ENCODE results near the gene DNAJC11. TPM values are rescaled to one million over a fixed set of nuclear protein-coding genes. Genes with fewer than 3 reads are reported as not detected.

Gene DNAJC11
- polyA plus RNA-seq, 1 of the 3 experiments (the other 2 are of a cell fraction), result 38.2 TPM

DNA sequence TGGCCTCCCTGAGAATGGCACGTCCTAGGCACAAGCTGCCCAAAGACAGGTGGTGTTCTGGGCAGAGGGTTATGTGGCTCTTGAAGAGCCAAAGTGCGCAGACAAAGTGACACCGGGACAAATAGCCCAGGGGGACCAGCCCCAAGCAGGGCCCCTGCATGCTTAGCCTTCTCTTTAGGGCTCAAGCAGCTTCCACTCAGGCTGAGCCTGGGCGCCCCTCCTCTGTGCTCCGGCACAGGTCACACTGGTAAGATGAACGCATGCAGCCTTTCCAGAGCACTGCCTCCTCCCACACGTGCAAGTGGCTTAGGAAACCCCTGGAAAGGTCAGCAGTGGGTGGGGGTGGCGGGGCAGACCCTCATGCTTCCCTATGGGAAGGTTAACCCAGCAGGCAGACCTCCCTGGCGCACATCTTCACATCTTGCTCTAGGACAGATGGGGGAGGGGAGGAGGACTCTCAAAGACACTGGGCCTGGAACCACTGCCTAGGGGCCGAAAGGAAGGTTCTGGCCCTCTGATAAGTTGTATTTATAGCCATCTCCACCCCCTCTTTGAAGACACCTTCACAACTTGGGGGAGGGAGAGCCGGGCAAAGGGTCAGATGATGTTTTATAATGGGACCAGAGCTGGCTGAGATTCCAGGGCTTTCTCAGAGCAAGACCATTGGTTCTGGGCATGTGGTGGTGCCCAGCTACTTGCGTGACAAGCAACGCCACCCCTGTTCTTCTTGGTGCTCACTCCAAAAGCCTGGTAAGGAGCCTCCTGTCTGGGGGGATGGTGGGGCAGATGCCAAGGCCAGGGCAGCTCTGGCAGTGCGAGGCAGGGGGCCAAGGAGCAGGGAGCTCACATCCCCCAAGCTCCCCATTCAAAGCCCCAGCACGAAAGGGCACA, 104.5 kb downstream of the DNAJC11 start:
- 80% methylated on average over 7 of the region's 15 CpGs for WGBS (ENCODE audit: low lambda C conversion rate)
- Histone ChIP-seq H3K27ac (ENCODE audit: low read depth in 2 of 2, low read length in 1 of 2) (no peak overlapping the region), H3F3A (replicated peaks; ENCODE audit: insufficient read depth) (no peaks in the 10 kb centered on the region), H3K36me3 (replicated peaks in 1 of 2; ENCODE audit: control insufficient read depth in 1 of 2, insufficient read depth in 2 of 2, low read length in 1 of 2) (peaks cover 4 to 34% of the 10 kb centered on the region in 2 experiments), H3K79me2 (ENCODE audit: insufficient read depth) (peaks cover 59% of the 10 kb centered on the region), H3K9me2 (no peaks in the 10 kb centered on the region), H3K4me1 (ENCODE audit: control insufficient read depth in 1 of 2, insufficient read depth in 2 of 2, low read depth in 1 of 2, low read length in 1 of 2) (peaks cover 0 to 23% of the 10 kb centered on the region in 2 experiments; a peak in 1 of 4 replicates), H4K20me1 (ENCODE audit: insufficient read depth) (peaks cover 24% of the 10 kb centered on the region; the same call in 1 of the 2 replicates), H3K27me3 (ENCODE audit: insufficient read depth) (no peaks in the 10 kb centered on the region), H3K4me2 (no peak overlapping the region), H3K4me3 (ENCODE audit: low read depth in 2 of 2, low read length in 1 of 2) (no peak overlapping the region), H3K9me3 (no peaks in the 10 kb centered on the region), H3K9ac (no peak overlapping the region), H2AFZ (ENCODE audit: low read depth) (no peak overlapping the region)
- CTCF ChIA-PET, result interaction anchor here (0.7 kb wide), 1 partner anchor 16 kb away, joined by 3 read pairs; no protein-coding TSS in a partner anchor
- TF ChIP-seq RXRA (IDR thresholded peaks at IDR 0.05; ENCODE audit: borderline replicate concordance, low read depth) (no peak), FOSL2 (IDR thresholded peaks at IDR 0.05; ENCODE audit: borderline replicate concordance, low read depth) (no peak), GABPA (IDR thresholded peaks at IDR 0.05; ENCODE audit: low read depth) (no peak), POLR2AphosphoS5 (IDR thresholded peaks at IDR 0.05; ENCODE audit: low read depth, low read length) (no peak)
- TF ChIP-seq, protein P1, sequence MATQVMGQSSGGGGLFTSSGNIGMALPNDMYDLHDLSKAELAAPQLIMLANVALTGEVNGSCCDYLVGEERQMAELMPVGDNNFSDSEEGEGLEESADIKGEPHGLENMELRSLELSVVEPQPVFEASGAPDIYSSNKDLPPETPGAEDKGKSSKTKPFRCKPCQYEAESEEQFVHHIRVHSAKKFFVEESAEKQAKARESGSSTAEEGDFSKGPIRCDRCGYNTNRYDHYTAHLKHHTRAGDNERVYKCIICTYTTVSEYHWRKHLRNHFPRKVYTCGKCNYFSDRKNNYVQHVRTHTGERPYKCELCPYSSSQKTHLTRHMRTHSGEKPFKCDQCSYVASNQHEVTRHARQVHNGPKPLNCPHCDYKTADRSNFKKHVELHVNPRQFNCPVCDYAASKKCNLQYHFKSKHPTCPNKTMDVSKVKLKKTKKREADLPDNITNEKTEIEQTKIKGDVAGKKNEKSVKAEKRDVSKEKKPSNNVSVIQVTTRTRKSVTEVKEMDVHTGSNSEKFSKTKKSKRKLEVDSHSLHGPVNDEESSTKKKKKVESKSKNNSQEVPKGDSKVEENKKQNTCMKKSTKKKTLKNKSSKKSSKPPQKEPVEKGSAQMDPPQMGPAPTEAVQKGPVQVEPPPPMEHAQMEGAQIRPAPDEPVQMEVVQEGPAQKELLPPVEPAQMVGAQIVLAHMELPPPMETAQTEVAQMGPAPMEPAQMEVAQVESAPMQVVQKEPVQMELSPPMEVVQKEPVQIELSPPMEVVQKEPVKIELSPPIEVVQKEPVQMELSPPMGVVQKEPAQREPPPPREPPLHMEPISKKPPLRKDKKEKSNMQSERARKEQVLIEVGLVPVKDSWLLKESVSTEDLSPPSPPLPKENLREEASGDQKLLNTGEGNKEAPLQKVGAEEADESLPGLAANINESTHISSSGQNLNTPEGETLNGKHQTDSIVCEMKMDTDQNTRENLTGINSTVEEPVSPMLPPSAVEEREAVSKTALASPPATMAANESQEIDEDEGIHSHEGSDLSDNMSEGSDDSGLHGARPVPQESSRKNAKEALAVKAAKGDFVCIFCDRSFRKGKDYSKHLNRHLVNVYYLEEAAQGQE (IDR thresholded peaks at IDR 0.05; ENCODE audit: low read depth, low read length), result no peak
- TF ChIP-seq, protein P2, sequence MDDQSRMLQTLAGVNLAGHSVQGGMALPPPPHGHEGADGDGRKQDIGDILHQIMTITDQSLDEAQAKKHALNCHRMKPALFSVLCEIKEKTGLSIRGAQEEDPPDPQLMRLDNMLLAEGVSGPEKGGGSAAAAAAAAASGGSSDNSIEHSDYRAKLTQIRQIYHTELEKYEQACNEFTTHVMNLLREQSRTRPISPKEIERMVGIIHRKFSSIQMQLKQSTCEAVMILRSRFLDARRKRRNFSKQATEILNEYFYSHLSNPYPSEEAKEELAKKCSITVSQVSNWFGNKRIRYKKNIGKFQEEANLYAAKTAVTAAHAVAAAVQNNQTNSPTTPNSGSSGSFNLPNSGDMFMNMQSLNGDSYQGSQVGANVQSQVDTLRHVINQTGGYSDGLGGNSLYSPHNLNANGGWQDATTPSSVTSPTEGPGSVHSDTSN (IDR thresholded peaks at IDR 0.05), result no peak
- TF ChIP-seq, protein P3, sequence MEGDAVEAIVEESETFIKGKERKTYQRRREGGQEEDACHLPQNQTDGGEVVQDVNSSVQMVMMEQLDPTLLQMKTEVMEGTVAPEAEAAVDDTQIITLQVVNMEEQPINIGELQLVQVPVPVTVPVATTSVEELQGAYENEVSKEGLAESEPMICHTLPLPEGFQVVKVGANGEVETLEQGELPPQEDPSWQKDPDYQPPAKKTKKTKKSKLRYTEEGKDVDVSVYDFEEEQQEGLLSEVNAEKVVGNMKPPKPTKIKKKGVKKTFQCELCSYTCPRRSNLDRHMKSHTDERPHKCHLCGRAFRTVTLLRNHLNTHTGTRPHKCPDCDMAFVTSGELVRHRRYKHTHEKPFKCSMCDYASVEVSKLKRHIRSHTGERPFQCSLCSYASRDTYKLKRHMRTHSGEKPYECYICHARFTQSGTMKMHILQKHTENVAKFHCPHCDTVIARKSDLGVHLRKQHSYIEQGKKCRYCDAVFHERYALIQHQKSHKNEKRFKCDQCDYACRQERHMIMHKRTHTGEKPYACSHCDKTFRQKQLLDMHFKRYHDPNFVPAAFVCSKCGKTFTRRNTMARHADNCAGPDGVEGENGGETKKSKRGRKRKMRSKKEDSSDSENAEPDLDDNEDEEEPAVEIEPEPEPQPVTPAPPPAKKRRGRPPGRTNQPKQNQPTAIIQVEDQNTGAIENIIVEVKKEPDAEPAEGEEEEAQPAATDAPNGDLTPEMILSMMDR (IDR thresholded peaks at IDR 0.05), result no peak
- TF ChIP-seq, protein P4, sequence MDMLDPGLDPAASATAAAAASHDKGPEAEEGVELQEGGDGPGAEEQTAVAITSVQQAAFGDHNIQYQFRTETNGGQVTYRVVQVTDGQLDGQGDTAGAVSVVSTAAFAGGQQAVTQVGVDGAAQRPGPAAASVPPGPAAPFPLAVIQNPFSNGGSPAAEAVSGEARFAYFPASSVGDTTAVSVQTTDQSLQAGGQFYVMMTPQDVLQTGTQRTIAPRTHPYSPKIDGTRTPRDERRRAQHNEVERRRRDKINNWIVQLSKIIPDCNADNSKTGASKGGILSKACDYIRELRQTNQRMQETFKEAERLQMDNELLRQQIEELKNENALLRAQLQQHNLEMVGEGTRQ (IDR thresholded peaks at IDR 0.05; ENCODE audit: borderline replicate concordance, low read depth, low read length), result no peak
- DNase-seq, result no peak
- POLR2A ChIA-PET, result no interaction called here

All from SK-N-SH (cell line).